Measurements from ENCODE around the gene SGSM2.

SGSM2 gene

DNA sequence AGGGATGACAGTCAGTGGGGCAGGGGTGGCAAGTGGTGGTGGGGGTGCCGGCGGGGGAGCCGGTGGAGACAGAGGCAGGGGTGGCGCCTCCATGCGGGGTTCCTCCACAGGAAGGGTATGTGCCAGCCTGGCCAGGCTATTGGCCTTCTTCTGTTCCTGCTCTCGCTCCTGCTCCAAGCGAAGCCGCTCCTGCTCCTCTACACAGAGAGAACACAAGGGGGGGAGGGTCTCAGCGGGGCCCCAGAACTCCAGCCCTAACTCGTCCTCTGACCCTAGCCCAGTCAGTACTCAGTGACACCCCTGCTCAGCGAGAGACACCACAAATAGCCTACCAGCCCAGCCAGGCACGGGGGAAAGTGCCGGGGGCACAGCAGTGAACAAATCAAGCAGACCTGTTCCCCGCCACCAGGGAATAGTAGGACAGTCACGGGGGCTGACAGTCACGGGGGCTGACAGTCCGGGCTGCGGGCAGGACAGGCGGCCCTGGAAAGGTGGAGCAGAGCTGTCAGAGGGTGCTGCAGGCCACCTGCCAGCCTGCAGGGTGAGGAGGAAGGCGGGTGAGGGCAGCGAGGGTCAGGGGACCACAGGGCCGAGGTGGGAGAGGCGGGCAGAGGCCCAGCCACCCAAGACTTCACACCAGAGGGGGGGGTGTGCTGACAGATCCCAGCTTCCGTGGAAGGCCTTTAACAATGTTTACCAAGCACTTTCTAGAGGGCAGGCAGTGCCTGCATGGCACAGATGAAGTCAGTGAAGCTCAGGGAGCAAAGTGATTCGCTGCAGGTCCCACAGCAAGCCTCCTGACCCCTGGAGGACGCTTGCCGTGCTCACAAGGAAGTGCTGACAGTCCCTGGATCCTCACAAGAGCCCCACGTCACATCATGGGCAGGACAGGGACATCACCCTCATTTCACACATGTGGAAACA is 58.2 kb downstream of the SGSM2 start:
- peak in 1 of 2 experiments; percentile 74 for DNase-seq (ENCODE audit: low read depth in 1 of 2, low spot score in 1 of 2)
- no peak for TF ChIP-seq JUND (IDR thresholded peaks at IDR 0.05; ENCODE audit: low read depth)
- in situ Hi-C loops (cut with HindIII; ENCODE audit: low pct_unique_long_range_greater_than_20kb, low sequenced_read_pairs): no loop called here

DNA sequence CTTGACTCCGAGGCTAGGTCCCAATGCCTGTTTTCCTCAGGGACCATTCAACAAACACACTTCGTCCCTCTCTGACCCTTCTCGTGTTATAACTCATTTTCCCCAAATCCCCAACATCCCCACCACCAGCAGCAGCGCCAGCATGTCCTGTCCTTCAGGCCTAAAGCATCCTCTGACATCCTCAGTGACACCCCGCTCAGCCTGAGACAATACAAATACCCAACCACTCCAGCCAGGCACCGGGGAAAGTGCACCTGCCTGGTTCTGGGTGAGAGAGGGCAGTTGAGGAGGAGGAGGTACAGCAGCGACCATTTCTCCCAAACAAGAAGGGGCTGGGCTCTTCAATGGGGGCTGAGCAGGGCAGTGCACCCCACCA is 58.9 kb downstream of the SGSM2 start:
- in situ Hi-C loops (cut with HindIII; ENCODE audit: low pct_unique_long_range_greater_than_20kb, low sequenced_read_pairs): no loop called here
- DNase-seq (ENCODE audit: low read depth in 1 of 2, low spot score in 1 of 2): no peak
- TF ChIP-seq JUND (IDR thresholded peaks at IDR 0.05; ENCODE audit: low read depth): no peak

DNA sequence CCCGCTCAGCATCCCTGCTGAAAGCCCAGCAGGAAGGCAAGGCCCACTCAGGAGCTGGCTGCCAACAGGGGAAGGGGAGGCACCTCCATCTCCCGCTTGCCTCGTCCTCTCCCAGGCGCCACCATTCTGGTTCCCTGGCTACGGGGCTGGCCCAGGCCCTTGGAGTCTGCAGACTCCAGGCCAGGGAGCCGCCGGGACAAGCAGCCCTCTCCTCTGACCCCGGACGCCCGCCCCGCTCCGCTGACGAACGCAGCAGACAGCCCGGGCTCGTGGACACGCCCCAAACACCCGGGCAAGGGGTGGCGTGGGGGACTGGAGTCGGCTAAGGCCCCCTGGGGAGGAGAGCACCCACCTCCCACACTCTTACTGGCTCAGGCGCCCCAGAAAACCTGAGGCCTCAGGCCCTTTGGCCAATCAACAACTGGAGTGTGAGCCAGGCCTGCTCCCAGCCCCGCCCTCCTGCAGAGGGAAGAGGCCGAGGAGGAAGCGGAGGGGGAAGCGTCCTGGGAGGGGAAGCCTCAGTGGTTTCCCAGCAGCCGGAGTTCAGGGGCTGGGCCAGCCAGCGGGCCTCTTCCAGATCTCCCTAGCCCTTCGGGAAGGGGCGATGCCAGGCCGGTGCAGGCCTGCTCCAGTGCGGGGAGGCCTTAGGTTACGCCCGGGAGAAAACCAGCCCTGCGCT is 59.4 kb downstream of the SGSM2 start:
- peak; percentile 82 to 97 for DNase-seq (ENCODE audit: low read depth in 1 of 2, low spot score in 1 of 2)
- in situ Hi-C loops (cut with HindIII; ENCODE audit: low pct_unique_long_range_greater_than_20kb, low sequenced_read_pairs): no loop called here
- no peak for TF ChIP-seq JUND (IDR thresholded peaks at IDR 0.05; ENCODE audit: low read depth)

DNA sequence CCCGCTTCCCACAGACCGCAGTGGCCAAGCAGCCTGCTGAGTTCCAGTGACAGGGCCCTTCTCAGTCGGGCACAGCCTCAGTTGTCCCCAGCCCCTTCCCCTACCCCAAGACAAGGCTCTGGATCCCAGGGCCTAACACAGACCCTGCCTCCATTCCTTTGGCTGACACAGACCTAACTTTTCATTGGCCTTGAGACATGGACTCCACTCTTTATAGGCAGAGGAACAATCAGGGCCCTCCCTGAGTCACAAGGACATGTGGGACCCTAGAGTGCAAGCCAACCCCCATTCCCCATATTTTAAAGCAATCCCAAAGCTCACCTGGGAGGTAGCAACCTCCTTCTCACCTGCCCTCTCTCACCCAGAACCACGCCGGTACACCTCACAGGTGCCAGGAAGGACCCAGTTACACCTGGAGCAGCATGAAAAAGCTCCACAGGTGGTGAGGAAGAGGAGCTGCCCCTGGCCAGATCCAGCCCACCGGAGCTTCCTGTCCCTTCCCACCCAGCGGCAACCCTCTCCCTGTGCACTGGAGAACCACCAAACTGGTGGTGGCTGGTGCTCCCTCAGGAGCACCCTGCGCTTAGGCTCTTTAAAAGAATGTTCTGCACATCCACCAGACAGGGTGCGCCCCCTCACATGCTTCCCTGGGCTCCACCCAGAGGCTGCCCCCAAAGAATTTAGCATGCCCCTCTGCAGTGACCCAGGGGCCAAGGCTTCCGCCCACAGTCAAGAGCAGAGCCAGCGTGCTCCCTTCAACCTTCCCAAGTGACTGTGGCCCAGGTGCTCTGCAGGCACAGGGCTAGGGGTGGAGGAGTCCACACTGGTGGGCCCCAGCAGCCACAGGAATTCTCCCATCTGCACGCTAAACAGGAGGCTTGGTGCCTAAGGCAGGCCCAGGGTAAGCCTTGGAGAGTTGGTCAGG is 60.2 kb downstream of the SGSM2 start:
- no peak for DNase-seq (ENCODE audit: low read depth in 1 of 2, low spot score in 1 of 2)
- in situ Hi-C loops (cut with HindIII; ENCODE audit: low pct_unique_long_range_greater_than_20kb, low sequenced_read_pairs): no loop called here

DNA sequence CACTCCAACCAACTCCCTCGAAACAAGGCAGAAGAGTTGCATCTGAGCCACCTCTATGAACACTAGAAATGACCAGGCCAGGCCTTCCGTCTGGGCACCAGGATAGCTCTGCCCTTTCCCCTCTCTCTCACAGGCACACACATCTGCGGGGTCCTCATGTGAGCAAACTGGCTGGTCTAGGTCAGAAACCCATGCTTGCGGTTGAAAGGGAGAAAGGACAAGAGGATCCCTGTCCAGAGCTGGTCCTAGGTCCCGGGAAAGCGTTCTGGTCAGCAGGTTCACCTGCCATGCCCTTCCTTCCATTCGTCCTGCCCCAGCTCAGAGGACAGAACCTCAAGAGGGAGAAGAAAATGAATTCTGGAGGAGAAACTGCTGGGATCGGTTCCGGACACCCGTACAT is 60.9 kb downstream of the SGSM2 start:
- no peak for DNase-seq (ENCODE audit: low read depth in 1 of 2, low spot score in 1 of 2)
- in situ Hi-C loops (cut with HindIII; ENCODE audit: low pct_unique_long_range_greater_than_20kb, low sequenced_read_pairs): no loop called here
- TF ChIP-seq JUND (IDR thresholded peaks at IDR 0.05; ENCODE audit: low read depth): no peak

More for the DNA sequence above, 60.2 kb downstream of the SGSM2 start:
- TF ChIP-seq JUND (IDR thresholded peaks at IDR 0.05; ENCODE audit: low read depth): no peak

DNA sequence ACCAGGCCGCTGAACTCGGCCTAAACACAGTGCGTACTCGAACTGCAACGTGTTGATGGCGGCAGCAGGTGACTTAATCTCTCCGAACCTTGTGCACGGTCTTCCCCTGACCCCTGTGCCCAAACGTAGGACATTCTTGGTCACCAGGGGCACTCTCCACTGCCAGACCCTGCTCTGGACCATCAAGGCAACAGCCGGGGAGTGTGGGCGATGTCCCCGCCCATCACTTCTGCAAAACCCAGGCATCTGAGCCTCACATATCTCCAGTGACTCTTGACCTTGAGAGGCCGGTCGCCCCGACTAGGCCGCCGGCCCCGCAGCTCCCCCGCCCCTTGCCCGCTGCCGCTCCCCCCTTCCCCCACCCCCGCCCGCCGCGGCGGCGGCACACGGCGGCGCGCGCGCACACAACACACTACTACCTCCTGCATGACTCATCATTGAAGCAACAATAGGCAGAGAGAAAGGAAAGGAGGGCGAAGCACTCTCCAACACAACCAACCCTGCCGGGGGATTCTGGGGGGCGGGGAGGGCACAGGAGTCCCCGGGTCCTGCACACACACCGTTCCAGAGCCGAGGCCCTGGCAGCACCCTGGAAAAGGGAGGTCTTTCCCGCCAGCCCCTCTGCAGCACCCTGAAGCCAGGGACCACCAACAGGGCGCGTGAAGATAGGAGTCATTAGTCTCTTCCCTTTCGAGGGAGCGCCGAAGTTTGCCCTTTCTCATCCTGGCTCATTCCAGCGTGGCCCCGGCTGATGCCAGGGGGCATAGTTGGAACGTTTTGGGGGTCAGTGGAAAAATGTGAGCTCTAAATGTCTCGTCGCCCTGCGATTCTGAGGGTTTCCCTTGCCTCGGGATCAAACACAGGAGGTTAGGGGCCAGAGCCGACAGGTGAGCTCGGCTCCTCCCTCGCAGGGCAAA is 61.6 kb downstream of the SGSM2 start:
- no peak for TF ChIP-seq JUND (IDR thresholded peaks at IDR 0.05; ENCODE audit: low read depth)
- peak in 1 of 2 experiments; percentile 64 for DNase-seq (ENCODE audit: low read depth in 1 of 2, low spot score in 1 of 2)
- in situ Hi-C loops (cut with HindIII; ENCODE audit: low pct_unique_long_range_greater_than_20kb, low sequenced_read_pairs): no loop called here

DNA sequence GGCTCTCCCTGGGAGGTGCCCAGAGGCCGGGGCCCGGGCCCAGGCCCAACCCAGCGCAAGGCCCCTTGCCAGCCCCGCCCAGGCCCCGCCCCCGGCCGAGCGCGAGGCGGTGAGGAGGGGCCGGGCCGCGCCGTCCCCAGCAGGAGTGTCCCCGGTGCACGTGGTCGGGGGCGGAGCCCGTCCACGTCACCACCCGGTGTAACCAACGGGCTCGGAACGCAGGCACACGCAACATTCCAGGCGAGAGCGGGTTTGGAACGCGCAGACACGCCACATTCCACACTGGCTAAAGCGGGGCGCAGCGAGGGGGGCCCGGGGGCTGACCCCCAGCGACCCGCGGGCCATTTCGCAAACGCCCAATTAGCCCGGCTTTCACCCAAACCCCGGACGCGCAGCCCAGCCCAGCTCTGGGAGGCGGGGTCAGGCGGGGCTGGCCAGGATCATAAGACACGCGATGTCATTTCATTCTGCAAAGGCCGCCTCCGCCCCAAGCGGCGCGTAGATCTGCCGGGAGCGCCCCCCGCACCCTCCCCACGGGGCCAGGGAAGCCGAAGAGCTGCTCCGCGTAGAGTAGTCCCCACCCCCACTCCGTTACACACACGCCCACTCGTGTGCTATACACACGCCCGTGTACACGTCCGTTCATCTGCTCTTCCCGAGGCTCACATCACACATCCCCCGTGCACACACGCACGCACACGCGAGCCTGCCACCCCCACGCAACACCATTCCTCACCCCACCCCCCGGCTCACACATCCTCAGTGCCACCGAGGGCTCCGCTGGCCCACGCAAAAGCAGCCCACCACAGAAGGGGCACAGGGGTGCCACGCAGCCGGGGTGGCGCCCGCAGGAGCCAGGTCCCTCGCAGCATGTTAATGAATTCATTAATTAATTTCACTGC is 62.5 kb downstream of the SGSM2 start:
- in situ Hi-C loops (cut with HindIII; ENCODE audit: low pct_unique_long_range_greater_than_20kb, low sequenced_read_pairs): no loop called here
- peak; percentile 86 to 96 for DNase-seq (ENCODE audit: low read depth in 1 of 2, low spot score in 1 of 2)
- TF ChIP-seq JUND (IDR thresholded peaks at IDR 0.05; ENCODE audit: low read depth): no peak

DNA sequence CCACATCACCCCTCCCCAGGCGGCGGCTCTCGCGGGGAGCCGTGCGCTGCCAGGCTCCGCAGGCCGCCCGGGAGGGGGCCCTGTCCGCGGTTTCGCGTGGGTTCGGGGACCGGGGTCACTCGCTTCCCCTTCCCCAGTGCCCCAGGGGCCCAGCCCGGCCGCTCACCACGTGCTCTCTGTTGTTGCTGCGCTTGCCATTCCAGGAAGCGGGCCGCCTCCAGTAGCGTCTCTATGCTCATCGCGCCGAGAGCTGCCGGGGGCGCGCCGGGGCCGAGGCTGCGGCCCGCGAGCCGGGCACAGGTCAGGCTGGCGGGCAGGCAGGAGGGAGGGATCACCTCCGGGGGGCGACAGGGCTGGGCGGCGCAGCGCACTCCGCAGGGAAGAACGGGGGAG is 63.2 kb downstream of the SGSM2 start:
- in situ Hi-C loops (cut with HindIII; ENCODE audit: low pct_unique_long_range_greater_than_20kb, low sequenced_read_pairs): no loop called here
- peak in 1 of 2 experiments; percentile 49 for DNase-seq (ENCODE audit: low read depth in 1 of 2, low spot score in 1 of 2)
- no peak for TF ChIP-seq JUND (IDR thresholded peaks at IDR 0.05; ENCODE audit: low read depth)

DNA sequence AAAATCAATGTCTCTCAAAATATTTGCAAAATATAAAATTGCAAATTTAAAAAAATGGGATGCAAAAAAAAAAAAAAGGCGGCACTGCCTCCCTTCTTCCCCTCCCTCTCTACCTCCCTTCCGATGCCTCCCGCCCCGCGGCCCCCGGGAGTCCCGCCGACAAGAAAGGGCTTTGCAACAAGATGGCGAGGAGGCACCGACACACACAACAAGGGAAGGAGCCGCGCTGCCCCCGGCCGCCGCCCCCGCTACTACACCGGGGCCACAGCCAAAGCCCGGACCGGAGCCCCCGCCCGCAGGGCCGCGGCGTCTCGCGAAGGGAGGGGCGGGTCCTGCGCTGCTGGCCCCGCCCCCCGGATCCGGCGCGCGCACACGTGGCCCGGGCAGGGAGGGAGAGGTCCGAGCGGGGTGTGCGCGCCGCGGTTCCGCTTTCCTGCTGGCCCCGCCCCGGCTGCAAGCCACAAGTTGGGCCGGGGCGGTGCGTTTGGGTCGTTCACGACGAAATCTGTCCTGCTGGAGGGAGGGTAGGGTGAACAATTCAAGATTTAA is 63.6 kb downstream of the SGSM2 start, which contains the start of gene MNT:
Gene MNT (minus strand): TSS at position 184 of the 549 bp plus-strand sequence. CDS start 348 bp downstream, outside the sequence.
- in situ Hi-C loops (cut with HindIII; ENCODE audit: low pct_unique_long_range_greater_than_20kb, low sequenced_read_pairs): no loop called here
- DNase-seq (ENCODE audit: low read depth in 1 of 2, low spot score in 1 of 2): peak; percentile 64 to 94
- TF ChIP-seq JUND (IDR thresholded peaks at IDR 0.05; ENCODE audit: low read depth): no peak
